ENCODE measurements around the gene CD163L1.

DNA sequence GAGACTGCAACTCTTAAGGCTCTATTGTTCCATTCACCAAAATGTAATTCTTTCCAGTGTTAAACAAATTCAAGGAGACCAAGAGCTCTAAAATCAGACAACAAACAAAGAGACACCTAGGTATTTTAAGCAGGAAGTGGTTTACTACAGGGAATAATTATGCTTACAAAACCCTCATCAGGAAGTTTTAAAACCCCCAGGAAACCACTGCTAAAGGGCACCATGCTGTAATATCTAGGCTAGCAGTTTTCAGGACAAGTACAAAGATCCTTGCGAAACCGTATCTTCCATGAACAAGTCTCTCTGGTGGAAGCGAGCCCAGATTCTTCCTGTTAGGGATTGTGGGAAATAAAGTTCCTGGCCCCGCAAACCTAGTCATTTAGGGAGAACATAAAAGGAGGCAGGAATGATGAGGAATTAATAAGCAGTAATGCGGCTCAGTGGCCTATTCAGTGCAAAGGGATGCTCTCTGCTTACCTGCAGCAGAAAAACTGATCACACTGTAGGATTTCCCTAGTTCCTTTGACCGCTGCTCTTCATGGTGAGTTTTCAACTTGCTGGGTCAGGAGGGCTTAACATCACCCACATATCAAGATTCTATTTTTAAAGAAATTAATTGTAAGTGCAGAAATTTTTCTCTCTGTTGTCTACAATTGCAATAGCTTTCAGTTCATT is 97.3 kb downstream of the CD163L1 start:
- no peak for TF ChIP-seq EZH2 (IDR thresholded peaks at IDR 0.05; ENCODE audit: low read length, missing control alignments)
- TF ChIP-seq, protein P1, sequence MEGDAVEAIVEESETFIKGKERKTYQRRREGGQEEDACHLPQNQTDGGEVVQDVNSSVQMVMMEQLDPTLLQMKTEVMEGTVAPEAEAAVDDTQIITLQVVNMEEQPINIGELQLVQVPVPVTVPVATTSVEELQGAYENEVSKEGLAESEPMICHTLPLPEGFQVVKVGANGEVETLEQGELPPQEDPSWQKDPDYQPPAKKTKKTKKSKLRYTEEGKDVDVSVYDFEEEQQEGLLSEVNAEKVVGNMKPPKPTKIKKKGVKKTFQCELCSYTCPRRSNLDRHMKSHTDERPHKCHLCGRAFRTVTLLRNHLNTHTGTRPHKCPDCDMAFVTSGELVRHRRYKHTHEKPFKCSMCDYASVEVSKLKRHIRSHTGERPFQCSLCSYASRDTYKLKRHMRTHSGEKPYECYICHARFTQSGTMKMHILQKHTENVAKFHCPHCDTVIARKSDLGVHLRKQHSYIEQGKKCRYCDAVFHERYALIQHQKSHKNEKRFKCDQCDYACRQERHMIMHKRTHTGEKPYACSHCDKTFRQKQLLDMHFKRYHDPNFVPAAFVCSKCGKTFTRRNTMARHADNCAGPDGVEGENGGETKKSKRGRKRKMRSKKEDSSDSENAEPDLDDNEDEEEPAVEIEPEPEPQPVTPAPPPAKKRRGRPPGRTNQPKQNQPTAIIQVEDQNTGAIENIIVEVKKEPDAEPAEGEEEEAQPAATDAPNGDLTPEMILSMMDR (conservative IDR thresholded peaks at IDR 0.05 in 1 of 2, IDR thresholded peaks at IDR 0.05 in 1 of 2; ENCODE audit: low read depth in 1 of 2, low read length in 2 of 2) = no peak

All from fibroblast of lung (primary cell).